ENCODE data around the gene PRR14. TPM values are rescaled to one million over a fixed set of nuclear protein-coding genes. Genes with fewer than 3 reads are reported as not detected.

Gene PRR14
- total and polyA plus RNA-seq, 4 donors: 7.5 to 13.5 (median 8.9) TPM

DNA sequence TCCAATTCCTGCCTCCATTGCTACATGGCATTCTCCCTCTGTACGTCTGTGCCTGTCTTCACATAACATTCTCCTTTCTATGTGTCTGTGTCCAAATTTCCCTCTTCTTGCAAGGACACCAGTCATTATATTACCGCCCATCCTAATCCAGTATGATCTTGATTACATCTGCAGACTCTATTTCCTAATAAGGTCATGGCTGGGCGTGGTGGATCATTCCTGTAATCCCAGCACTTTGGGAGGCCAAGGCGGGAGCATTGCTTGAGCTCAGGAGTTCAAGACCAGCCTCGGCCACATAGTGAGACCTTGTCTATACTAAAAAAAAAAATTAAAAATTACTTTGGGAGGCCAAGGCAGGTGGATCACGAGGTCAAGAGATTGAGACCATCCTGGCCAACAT, 5.0 kb upstream of the PRR14 start:
- Histone ChIP-seq H3K36me3 (ENCODE audit: control insufficient read depth in 4 of 4, insufficient read depth in 3 of 4, low read depth in 1 of 4, low read length in 3 of 4) (no peaks in the 10 kb centered on the region), H3K4me3 (ENCODE audit: low read depth in 1 of 3, low read length in 3 of 3) (no peak overlapping the region), H3K9ac (ENCODE audit: low read depth in 1 of 2, low read length in 2 of 2) (no peak overlapping the region), H3K27me3 (ENCODE audit: control insufficient read depth in 4 of 4, insufficient read depth in 4 of 4, low read length in 3 of 4) (no peaks in the 10 kb centered on the region), H3K9me3 (ENCODE audit: control insufficient read depth in 4 of 4, low read length in 3 of 4) (no peaks in the 10 kb centered on the region), H3K27ac (ENCODE audit: low read depth in 1 of 2, low read length in 2 of 2) (no peak overlapping the region), H3K4me1 (ENCODE audit: control insufficient read depth in 4 of 4, insufficient read depth in 4 of 4, low read length in 3 of 4) (peaks cover 0 to 8% (median 1%) of the 10 kb centered on the region in 4 donors)
- WGBS: 80% methylated on average over 6 of the region's 6 CpGs
- DNase-seq (ENCODE audit: low spot score): no peak
- TF ChIP-seq TAF1 (conservative IDR thresholded peaks at IDR 0.05) (no peak), EGR1 (IDR thresholded peaks at IDR 0.05; ENCODE audit: low read depth in 2 of 2) (no peak), SP1 (IDR thresholded peaks at IDR 0.05) (no peak)
- TF ChIP-seq, protein P1, sequence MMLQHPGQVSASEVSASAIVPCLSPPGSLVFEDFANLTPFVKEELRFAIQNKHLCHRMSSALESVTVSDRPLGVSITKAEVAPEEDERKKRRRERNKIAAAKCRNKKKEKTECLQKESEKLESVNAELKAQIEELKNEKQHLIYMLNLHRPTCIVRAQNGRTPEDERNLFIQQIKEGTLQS (IDR thresholded peaks at IDR 0.05): no peak
- TF ChIP-seq, protein P2, sequence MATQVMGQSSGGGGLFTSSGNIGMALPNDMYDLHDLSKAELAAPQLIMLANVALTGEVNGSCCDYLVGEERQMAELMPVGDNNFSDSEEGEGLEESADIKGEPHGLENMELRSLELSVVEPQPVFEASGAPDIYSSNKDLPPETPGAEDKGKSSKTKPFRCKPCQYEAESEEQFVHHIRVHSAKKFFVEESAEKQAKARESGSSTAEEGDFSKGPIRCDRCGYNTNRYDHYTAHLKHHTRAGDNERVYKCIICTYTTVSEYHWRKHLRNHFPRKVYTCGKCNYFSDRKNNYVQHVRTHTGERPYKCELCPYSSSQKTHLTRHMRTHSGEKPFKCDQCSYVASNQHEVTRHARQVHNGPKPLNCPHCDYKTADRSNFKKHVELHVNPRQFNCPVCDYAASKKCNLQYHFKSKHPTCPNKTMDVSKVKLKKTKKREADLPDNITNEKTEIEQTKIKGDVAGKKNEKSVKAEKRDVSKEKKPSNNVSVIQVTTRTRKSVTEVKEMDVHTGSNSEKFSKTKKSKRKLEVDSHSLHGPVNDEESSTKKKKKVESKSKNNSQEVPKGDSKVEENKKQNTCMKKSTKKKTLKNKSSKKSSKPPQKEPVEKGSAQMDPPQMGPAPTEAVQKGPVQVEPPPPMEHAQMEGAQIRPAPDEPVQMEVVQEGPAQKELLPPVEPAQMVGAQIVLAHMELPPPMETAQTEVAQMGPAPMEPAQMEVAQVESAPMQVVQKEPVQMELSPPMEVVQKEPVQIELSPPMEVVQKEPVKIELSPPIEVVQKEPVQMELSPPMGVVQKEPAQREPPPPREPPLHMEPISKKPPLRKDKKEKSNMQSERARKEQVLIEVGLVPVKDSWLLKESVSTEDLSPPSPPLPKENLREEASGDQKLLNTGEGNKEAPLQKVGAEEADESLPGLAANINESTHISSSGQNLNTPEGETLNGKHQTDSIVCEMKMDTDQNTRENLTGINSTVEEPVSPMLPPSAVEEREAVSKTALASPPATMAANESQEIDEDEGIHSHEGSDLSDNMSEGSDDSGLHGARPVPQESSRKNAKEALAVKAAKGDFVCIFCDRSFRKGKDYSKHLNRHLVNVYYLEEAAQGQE (IDR thresholded peaks at IDR 0.05): no peak
- TF ChIP-seq, protein P3, sequence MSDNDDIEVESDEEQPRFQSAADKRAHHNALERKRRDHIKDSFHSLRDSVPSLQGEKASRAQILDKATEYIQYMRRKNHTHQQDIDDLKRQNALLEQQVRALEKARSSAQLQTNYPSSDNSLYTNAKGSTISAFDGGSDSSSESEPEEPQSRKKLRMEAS (IDR thresholded peaks at IDR 0.05): no peak

DNA sequence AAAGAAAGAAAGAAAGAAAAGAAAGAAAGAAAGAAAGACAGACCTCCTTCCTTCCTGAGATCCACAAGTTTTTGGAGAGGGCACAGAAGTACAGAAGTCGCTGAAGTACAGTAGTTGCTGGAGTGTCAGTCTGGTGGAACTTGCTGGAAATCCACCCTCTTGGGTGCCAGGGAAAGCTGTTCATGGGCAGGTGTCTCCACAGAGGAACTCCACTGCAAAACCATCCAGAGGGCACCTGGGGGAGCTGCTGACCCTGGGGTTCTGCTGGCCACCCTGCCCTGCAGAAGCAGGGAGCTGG, 3.5 kb upstream of the PRR14 start:
- TF ChIP-seq TAF1 (conservative IDR thresholded peaks at IDR 0.05) (no peak), SP1 (IDR thresholded peaks at IDR 0.05) (no peak), HNF4A (conservative IDR thresholded peaks at IDR 0.05) (no peak), EGR1 (IDR thresholded peaks at IDR 0.05; ENCODE audit: low read depth in 2 of 2) (no peak)
- TF ChIP-seq, protein P1 (IDR thresholded peaks at IDR 0.05): no peak
- WGBS: 83% methylated on average over 1 of the region's 1 CpG
- H3K4me3 ChIP-seq (ENCODE audit: low read depth in 1 of 3, low read length in 3 of 3): no peak overlapping the region
- no peaks in the 10 kb centered on the region for H3K9me3 ChIP-seq (ENCODE audit: control insufficient read depth in 4 of 4, low read length in 3 of 4)
- no peak overlapping the region for H3K27ac ChIP-seq (ENCODE audit: low read depth in 1 of 2, low read length in 2 of 2)
- DNase-seq (ENCODE audit: low spot score): no peak
- H3K9ac ChIP-seq (ENCODE audit: low read depth in 1 of 2, low read length in 2 of 2): no peak overlapping the region
- no peaks in the 10 kb centered on the region for H3K36me3 ChIP-seq (ENCODE audit: control insufficient read depth in 4 of 4, insufficient read depth in 3 of 4, low read depth in 1 of 4, low read length in 3 of 4)
- peaks cover 0 to 17% (median 6%) of the 10 kb centered on the region in 4 donors for H3K4me1 ChIP-seq (ENCODE audit: control insufficient read depth in 4 of 4, insufficient read depth in 4 of 4, low read length in 3 of 4)
- H3K27me3 ChIP-seq (ENCODE audit: control insufficient read depth in 4 of 4, insufficient read depth in 4 of 4, low read length in 3 of 4): no peaks in the 10 kb centered on the region

DNA sequence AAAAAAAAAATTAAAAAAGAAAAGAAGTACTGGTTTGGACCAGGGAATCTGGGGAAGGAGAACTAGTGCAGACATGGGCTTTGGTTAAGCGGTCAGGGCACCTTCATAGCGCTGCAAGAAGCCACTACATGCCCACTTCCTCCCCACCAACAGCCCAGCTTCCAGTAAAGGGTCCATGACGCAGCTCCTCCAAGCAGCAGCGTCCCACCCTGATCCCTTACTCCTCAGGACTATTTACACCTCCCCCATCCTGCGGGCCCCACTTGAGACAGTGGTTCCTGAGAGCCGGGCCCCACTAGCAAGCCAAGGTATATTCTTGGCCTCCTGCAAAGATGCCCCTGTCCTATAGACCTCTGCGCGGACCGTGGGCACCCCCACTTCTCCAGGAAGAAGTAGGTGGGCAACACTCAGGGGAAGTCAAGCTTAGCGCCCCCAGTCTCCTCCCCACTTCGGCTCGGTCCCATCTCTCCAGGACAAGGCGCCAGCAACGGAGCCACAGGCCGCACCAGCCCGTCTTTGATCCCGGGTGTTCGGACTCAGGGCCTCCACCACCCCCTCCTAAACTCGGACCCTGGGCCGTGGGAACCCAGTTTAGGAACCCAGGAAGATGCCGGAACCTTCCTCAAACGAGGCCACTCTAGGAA, 913 bp upstream of the PRR14 start:
- peak; percentile 46 for DNase-seq (ENCODE audit: low spot score)
- Histone ChIP-seq H3K27ac (ENCODE audit: low read depth in 1 of 2, low read length in 2 of 2) (peak overlapping the region; percentile 87 to 97), H3K9ac (ENCODE audit: low read depth in 1 of 2, low read length in 2 of 2) (peak overlapping the region; percentile 34 to 82), H3K36me3 (ENCODE audit: control insufficient read depth in 4 of 4, insufficient read depth in 3 of 4, low read depth in 1 of 4, low read length in 3 of 4) (peaks cover 2 to 14% (median 9%) of the 10 kb centered on the region in 4 donors), H3K4me3 (ENCODE audit: low read depth in 1 of 3, low read length in 3 of 3) (peak overlapping the region; percentile 27 to 82 (median 62)), H3K4me1 (ENCODE audit: control insufficient read depth in 4 of 4, insufficient read depth in 4 of 4, low read length in 3 of 4) (peaks cover 0 to 21% (median 9%) of the 10 kb centered on the region in 4 donors), H3K27me3 (ENCODE audit: control insufficient read depth in 4 of 4, insufficient read depth in 4 of 4, low read length in 3 of 4) (no peaks in the 10 kb centered on the region), H3K9me3 (ENCODE audit: control insufficient read depth in 4 of 4, low read length in 3 of 4) (no peaks in the 10 kb centered on the region)
- 47% methylated on average over 22 of the region's 22 CpGs for WGBS
- TF ChIP-seq, protein P4, sequence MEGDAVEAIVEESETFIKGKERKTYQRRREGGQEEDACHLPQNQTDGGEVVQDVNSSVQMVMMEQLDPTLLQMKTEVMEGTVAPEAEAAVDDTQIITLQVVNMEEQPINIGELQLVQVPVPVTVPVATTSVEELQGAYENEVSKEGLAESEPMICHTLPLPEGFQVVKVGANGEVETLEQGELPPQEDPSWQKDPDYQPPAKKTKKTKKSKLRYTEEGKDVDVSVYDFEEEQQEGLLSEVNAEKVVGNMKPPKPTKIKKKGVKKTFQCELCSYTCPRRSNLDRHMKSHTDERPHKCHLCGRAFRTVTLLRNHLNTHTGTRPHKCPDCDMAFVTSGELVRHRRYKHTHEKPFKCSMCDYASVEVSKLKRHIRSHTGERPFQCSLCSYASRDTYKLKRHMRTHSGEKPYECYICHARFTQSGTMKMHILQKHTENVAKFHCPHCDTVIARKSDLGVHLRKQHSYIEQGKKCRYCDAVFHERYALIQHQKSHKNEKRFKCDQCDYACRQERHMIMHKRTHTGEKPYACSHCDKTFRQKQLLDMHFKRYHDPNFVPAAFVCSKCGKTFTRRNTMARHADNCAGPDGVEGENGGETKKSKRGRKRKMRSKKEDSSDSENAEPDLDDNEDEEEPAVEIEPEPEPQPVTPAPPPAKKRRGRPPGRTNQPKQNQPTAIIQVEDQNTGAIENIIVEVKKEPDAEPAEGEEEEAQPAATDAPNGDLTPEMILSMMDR (IDR thresholded peaks at IDR 0.05; ENCODE audit: low read depth, low read length, missing input control): no peak
- TF ChIP-seq, protein P3 (IDR thresholded peaks at IDR 0.05): no peak
- no peak for TF ChIP-seq SP1 (IDR thresholded peaks at IDR 0.05)
- TF ChIP-seq NR2F2 (IDR thresholded peaks at IDR 0.05): no peak
- no peak for TF ChIP-seq FOXA1 (IDR thresholded peaks at IDR 0.05)
- TF ChIP-seq YY1 (IDR thresholded peaks at IDR 0.05): no peak
- no peak for TF ChIP-seq JUND (IDR thresholded peaks at IDR 0.05)
- TF ChIP-seq RXRA (IDR thresholded peaks at IDR 0.05): no peak
- TF ChIP-seq FOXA2 (IDR thresholded peaks at IDR 0.05): no peak
- no peak for TF ChIP-seq GABPA (IDR thresholded peaks at IDR 0.05 in 1 of 2, conservative IDR thresholded peaks at IDR 0.05 in 1 of 2)
- no peak for TF ChIP-seq TAF1 (conservative IDR thresholded peaks at IDR 0.05)
- TF ChIP-seq RAD21 (IDR thresholded peaks at IDR 0.05): no peak
- no peak for TF ChIP-seq EGR1 (IDR thresholded peaks at IDR 0.05; ENCODE audit: low read depth in 2 of 2)
- TF ChIP-seq, protein P2 (IDR thresholded peaks at IDR 0.05): no peak
- no peak for TF ChIP-seq HNF4G (IDR thresholded peaks at IDR 0.05)
